Fibroblast of skin of left quadriceps (primary cell): ENCODE results near the gene ITPKC.
"Not testable (repeated sequence)": the region's sequence is repeated elsewhere in the genome, so short reads cannot be mapped to it uniquely, and the experiment has no call there.

ENCODE experiments used
- DNase-seq, 2 experiments: peaks; one replicate each; pipeline ENCODE4 v3.0.0-alpha.2; 2013; ENCODE audit warnings: low read depth in 2 of 2

ITPKC gene

GRCh38 chr19:40716031-40716481 lies 856 bp upstream of the ITPKC start:
- DNase-seq: no peak

GRCh38 chr19:40717325-40717879 lies 490 bp downstream of the ITPKC start:
- no peak for DNase-seq

GRCh38 chr19:40717880-40718773 lies 1.2 kb downstream of the ITPKC start:
- no peak for DNase-seq

- DNase-seq: no peak
These were observed 2.0 kb downstream of the ITPKC start for GRCh38 chr19:40718774-40719391.

GRCh38 chr19:40719414-40719894 lies 2.5 kb downstream of the ITPKC start:
- no peak for DNase-seq

- DNase-seq: no peak
These were observed 4.2 kb downstream of the ITPKC start for GRCh38 chr19:40721140-40721486.

- DNase-seq: no peak
These were observed 5.2 kb downstream of the ITPKC start for GRCh38 chr19:40721936-40722661.

- DNase-seq: no peak
These were observed 6.8 kb downstream of the ITPKC start for GRCh38 chr19:40723661-40724254.

- no peak for DNase-seq
These were observed 7.4 kb downstream of the ITPKC start for GRCh38 chr19:40724315-40724714.

GRCh38 chr19:40724855-40725254 lies 7.9 kb downstream of the ITPKC start:
- no peak for DNase-seq

GRCh38 chr19:40726279-40726678 lies 9.4 kb downstream of the ITPKC start:
- DNase-seq: no peak

GRCh38 chr19:40730065-40730464 lies 13.2 kb downstream of the ITPKC start:
- not testable (repeated sequence) for DNase-seq

GRCh38 chr19:40732304-40732703 lies 15.4 kb downstream of the ITPKC start:
- DNase-seq: not testable (repeated sequence)

GRCh38 chr19:40733149-40733548 lies 16.2 kb downstream of the ITPKC start:
- DNase-seq: no peak

GRCh38 chr19:40735013-40735771 lies 18.3 kb downstream of the ITPKC start:
- DNase-seq: no peak

- no peak for DNase-seq
These were observed 19.7 kb downstream of the ITPKC start for GRCh38 chr19:40736661-40737060.

GRCh38 chr19:40737102-40737644 lies 20.3 kb downstream of the ITPKC start:
- no peak for DNase-seq

GRCh38 chr19:40739030-40739839 lies 22.3 kb downstream of the ITPKC start:
- DNase-seq: no peak

GRCh38 chr19:40739871-40740703 lies 23.2 kb downstream of the ITPKC start:
- DNase-seq: no peak
